HepG2 (cell line): ENCODE measurements around the gene CCM2L. TPM values are rescaled to one million over a fixed set of nuclear protein-coding genes. Genes with fewer than 3 reads are reported as not detected.

Experiments
- ASH2L ChIP-seq: fragments of 300-600, 200-600 bp; sonication (generic); IDR thresholded peaks from 2 replicates; pipeline ENCODE4 v1.7.0; 2017; ENCODE audit warnings: low read depth, mild to moderate bottlenecking, moderate library complexity, mixed read lengths, low read length; ENCODE audit not compliant: insufficient read length
- ETS1 ChIP-seq: sonication (generic); formaldehyde crosslinking; IDR thresholded peaks from 2 replicates; pipeline ENCODE4 v1.4.0; 2020; ENCODE audit warnings: missing genetic modification reagents
- FOXA3 ChIP-seq: IDR thresholded peaks from 2 replicates; pipeline ENCODE4 v1.6.1; 2016; ENCODE audit warnings: missing genetic modification reagents, missing compliant biosample characterization
- GABPA ChIP-seq, 2 experiments: IDR thresholded peaks; 2 replicates each; pipeline ENCODE4 v1.6.1; 2011 to 2016; ENCODE audit warnings: low read depth in 2 of 2, low read length in 1 of 2, missing biosample characterization in 1 of 2, missing genetic modification characterization in 1 of 2
- GMEB2 ChIP-seq: IDR thresholded peaks from 2 replicates; pipeline ENCODE4 v1.6.1; 2016; ENCODE audit warnings: missing biosample characterization, missing genetic modification reagents, low read depth
- HIC2 ChIP-seq: sonication (generic); formaldehyde crosslinking; IDR thresholded peaks from 2 replicates; pipeline ENCODE4 v1.9.0; 2022; ENCODE audit warnings: low read depth, missing genetic modification reagents
- NCOA1 ChIP-seq: sonication (generic); formaldehyde crosslinking; IDR thresholded peaks from 2 replicates; pipeline ENCODE4 v1.9.0; 2021; ENCODE audit warnings: missing genetic modification reagents
- NCOR1 ChIP-seq: fragments of 200-600 bp; sonication (generic); IDR thresholded peaks from 2 replicates; pipeline ENCODE4 v1.7.0; 2017; ENCODE audit warnings: antibody characterized with exemption, low read length, borderline replicate concordance
- PHF20 ChIP-seq: sonication (generic); formaldehyde crosslinking; IDR thresholded peaks from 2 replicates; pipeline ENCODE4 v1.5.0; 2020; ENCODE audit warnings: mild to moderate bottlenecking, missing genetic modification reagents
- RAD51 ChIP-seq: fragments of 450-650 bp; IDR thresholded peaks from 2 replicates; pipeline ENCODE4 v1.6.1; 2016; ENCODE audit warnings: borderline replicate concordance
- RFXANK ChIP-seq: IDR thresholded peaks from 2 replicates; pipeline ENCODE4 v1.6.1; 2016
- SALL1 ChIP-seq: sonication (generic); formaldehyde crosslinking; IDR thresholded peaks from 2 replicates; pipeline ENCODE4 v1.8.0; 2022; ENCODE audit warnings: mild to moderate bottlenecking, missing genetic modification reagents
- SKI ChIP-seq: fragments of 450-650 bp; IDR thresholded peaks from one replicate; pipeline ENCODE4 v1.6.1; 2018; ENCODE audit warnings: mild to moderate bottlenecking; ENCODE audit not compliant: partially characterized antibody
- SP4 ChIP-seq: sonication (generic); formaldehyde crosslinking; IDR thresholded peaks from 2 replicates; pipeline ENCODE4 v1.8.1; 2023; ENCODE audit warnings: mild to moderate bottlenecking, missing genetic modification reagents
- TCF7 ChIP-seq: sonication (generic); IDR thresholded peaks from 2 replicates; pipeline ENCODE4 v1.6.1; 2016; ENCODE audit warnings: antibody characterized with exemption, low read depth
- TERF1 ChIP-seq: sonication (generic); formaldehyde crosslinking; IDR thresholded peaks from 2 replicates; pipeline ENCODE4 v1.8.0; 2022; ENCODE audit warnings: mild to moderate bottlenecking, missing genetic modification reagents, moderate library complexity
- ZBTB39 ChIP-seq: sonication (generic); formaldehyde crosslinking; IDR thresholded peaks from 2 replicates; pipeline ENCODE4 v1.5.0; 2020; ENCODE audit warnings: missing genetic modification reagents
- ZBTB42 ChIP-seq: sonication (generic); formaldehyde crosslinking; IDR thresholded peaks from 2 replicates; pipeline ENCODE4 v1.5.0; 2020; ENCODE audit warnings: mild to moderate bottlenecking, missing genetic modification reagents
- ZKSCAN8 ChIP-seq: IDR thresholded peaks from 2 replicates; pipeline ENCODE4 v1.6.1; 2016; ENCODE audit warnings: borderline replicate concordance, missing genetic modification reagents, missing compliant biosample characterization
- ZNF207 ChIP-seq: fragments of 450-650 bp; IDR thresholded peaks from 2 replicates; pipeline ENCODE4 v1.6.1; 2016; ENCODE audit warnings: antibody characterized with exemption, borderline replicate concordance
- ZNF496 ChIP-seq: sonication (generic); formaldehyde crosslinking; IDR thresholded peaks from 2 replicates; pipeline ENCODE4 v1.8.1; 2023; ENCODE audit warnings: mild to moderate bottlenecking, moderate library complexity, missing genetic modification reagents; ENCODE audit not compliant: insufficient replicate concordance
- ZNF580 ChIP-seq: IDR thresholded peaks from 2 replicates; pipeline ENCODE4 v1.6.1; 2016; ENCODE audit warnings: low read depth, borderline replicate concordance
- ZNF839 ChIP-seq: sonication (generic); formaldehyde crosslinking; IDR thresholded peaks from 2 replicates; pipeline ENCODE4 v1.4.0; 2020; ENCODE audit warnings: missing genetic modification reagents, mild to moderate bottlenecking, borderline replicate concordance
- polyA plus RNA-seq, 8 experiments: library from polyadenylated mRNA; depleted of rRNA in 3 of 8; stranded (reverse) in 7 of 8; unstranded in 1 of 8; fragments of >200 nt; fragmentation: Illumina TruSeq in 4 of 8; extraction: Trizol in 4 of 8; gene quantifications; 2 replicates each; pipeline versions ENCODE4 v1.2.1 to v1.2.3, GENCODE V29; 2011 to 2016; ENCODE audit warnings: low read depth in 4 of 8, missing spikeins in 1 of 8, mixed read lengths in 1 of 8; ENCODE audit not compliant: insufficient read depth in 1 of 8
- total RNA-seq, 5 experiments: library from RNA; depleted of rRNA; stranded (reverse); fragments of >200 nt; fragmentation: Illumina TruSeq; extraction: Trizol; gene quantifications; 2 replicates each; pipeline ENCODE4 v1.2.3, GENCODE V29; 2016; ENCODE audit warnings: low read depth in 1 of 5

Gene CCM2L
- total and polyA plus RNA-seq, 2 of the 13 experiments (the other 11 are each of a cell fraction or from before 2014, with no cell fraction given), result 0.15 TPM; not detected in 1

- TF ChIP-seq ZBTB39 (CRISPR knock-in tag), result no peak
- TF ChIP-seq TERF1 (CRISPR knock-in tag), result no peak
- TF ChIP-seq ETS1 (CRISPR knock-in tag), result no peak
- no peak for TF ChIP-seq SP4
- TF ChIP-seq GABPA (IDR thresholded peaks at IDR 0.05; ENCODE audit: low read depth, low read length), result no peak
- TF ChIP-seq GABPA (CRISPR knock-in tag; IDR thresholded peaks at IDR 0.05; ENCODE audit: low read depth), result peak; percentile 68
- peak; percentile 40; the same call in 1 of the 2 replicates for TF ChIP-seq FOXA3 (CRISPR knock-in tag)
- no peak for TF ChIP-seq GMEB2 (CRISPR knock-in tag)
- no peak for TF ChIP-seq HIC2 (CRISPR knock-in tag)
- TF ChIP-seq RFXANK (CRISPR knock-in tag), result no peak
- no peak for TF ChIP-seq ZNF839 (CRISPR knock-in tag)
- TF ChIP-seq TCF7, result no peak
- TF ChIP-seq ASH2L, result no peak
- TF ChIP-seq ZBTB42 (CRISPR knock-in tag), result no peak
- TF ChIP-seq SKI, result no peak
- no peak for TF ChIP-seq ZNF496
- TF ChIP-seq SALL1 (CRISPR knock-in tag), result peak; percentile 74
- TF ChIP-seq PHF20 (CRISPR knock-in tag), result peak; percentile 39; the same call in 1 of the 2 replicates
- TF ChIP-seq RAD51, result no peak
- no peak for TF ChIP-seq ZNF207
- TF ChIP-seq NCOR1, result no peak
- TF ChIP-seq ZKSCAN8 (CRISPR knock-in tag), result no peak
- TF ChIP-seq ZNF580, result no peak; the same call in 1 of the 2 replicates
- no peak for TF ChIP-seq NCOA1 (CRISPR knock-in tag)
These were observed 69.4 kb downstream of the CCM2L start (continued) for GRCh38 chr20:32079655-32080109.
